Measurements from ENCODE around the gene HSPA12B.

HSPA12B gene

DNA sequence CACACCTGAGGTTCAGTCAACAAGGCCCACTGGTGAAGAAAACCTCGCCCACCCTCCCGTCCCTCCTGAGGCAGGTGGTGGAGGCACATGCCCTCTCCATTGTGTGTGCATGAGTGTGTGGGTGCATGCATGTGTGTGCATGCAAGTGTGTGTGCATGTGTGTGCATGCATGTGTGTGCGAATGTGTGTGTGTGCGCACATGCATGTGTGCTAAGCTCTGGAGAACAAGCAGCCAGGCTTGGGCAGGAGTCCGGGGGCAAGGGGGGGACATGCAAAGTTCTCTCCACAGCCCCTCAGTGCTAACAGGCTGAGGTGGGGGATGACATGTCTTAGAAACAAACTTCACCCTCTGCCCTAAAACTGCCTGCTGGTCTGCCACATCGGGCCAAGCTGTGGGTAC, 3.1 kb upstream of the HSPA12B start:
- TF ChIP-seq, protein P1, sequence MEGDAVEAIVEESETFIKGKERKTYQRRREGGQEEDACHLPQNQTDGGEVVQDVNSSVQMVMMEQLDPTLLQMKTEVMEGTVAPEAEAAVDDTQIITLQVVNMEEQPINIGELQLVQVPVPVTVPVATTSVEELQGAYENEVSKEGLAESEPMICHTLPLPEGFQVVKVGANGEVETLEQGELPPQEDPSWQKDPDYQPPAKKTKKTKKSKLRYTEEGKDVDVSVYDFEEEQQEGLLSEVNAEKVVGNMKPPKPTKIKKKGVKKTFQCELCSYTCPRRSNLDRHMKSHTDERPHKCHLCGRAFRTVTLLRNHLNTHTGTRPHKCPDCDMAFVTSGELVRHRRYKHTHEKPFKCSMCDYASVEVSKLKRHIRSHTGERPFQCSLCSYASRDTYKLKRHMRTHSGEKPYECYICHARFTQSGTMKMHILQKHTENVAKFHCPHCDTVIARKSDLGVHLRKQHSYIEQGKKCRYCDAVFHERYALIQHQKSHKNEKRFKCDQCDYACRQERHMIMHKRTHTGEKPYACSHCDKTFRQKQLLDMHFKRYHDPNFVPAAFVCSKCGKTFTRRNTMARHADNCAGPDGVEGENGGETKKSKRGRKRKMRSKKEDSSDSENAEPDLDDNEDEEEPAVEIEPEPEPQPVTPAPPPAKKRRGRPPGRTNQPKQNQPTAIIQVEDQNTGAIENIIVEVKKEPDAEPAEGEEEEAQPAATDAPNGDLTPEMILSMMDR (IDR thresholded peaks at IDR 0.05; ENCODE audit: extremely low read depth, missing control alignments) = no peak
- no peak for DNase-seq (ENCODE audit: low spot score)

DNA sequence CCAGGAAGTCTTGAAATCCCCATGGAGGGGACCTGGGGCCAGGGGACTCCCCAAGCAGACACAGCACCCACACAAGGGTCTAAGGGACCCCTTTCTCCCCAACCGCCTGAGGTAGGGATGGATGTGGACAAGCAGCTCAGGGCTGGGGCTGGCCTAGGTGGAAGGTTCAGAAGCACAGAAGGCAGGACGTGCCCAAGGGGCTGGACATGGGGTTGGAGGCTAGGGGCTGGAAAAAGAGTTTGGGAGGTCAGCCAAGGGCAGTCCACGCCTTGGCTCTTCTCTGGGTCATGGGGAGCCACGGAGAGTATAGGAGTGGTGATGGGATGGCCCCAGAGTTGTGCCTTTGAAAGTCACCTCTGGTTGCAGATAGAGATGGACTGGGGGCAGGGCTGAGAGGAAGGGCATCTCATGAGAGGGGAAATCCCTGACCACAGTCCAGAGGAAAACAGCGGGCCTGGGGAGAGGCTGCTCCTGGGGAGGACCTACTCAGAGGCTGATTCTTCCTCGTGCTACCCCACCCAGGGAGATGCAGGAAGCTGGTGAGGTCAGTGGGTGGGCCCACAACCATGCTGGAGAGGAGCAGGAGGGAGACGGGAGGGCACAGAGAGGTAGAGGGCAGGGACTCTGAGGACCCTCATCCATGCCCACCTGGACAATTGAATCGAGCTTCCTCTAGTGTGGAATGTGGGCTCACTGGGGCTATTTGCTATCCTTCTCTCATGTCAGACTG, 2.5 kb upstream of the HSPA12B start:
- no peak for DNase-seq (ENCODE audit: low spot score)
- TF ChIP-seq, protein P1 (IDR thresholded peaks at IDR 0.05; ENCODE audit: extremely low read depth, missing control alignments) = no peak

DNA sequence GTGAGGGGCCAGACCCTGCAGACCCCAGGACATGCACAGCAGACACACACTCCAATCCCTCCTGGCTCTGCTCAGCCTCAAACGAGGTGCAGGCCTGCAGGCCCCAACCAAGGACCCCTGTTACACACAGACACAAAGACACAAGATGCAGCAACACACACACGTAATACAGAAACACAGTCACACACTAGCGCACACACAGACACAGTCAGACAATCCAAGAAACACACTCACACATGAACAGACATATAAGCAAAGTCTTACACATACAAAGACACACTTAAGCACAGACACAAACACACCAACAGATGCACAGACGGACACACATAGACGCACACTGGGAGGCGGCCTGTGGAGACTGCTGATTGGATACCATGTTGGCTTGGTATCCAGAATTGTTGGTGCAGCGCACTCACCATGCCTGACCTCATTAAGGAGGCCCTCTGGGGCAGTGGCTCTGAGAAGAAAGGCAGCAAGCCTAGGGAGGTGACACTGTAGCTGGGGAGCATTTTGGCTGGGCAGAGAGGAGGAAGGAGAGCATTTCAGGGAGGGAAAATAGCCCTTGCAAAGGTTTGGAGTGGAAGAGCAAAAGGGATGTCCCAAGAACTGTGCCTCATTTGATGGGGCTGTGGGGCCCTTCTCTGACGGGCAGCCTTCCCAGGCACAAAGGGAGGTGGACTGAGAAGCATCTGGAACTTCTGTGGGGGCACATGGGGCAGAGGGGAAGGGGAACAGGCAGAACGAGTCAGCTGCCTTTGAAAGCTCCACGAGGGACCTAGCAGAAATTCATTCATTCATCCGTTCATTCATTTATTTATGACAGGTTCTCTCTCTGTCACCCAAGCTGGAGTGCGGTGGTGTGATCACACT, 1.4 kb upstream of the HSPA12B start:
- DNase-seq (ENCODE audit: low spot score) = no peak
- TF ChIP-seq, protein P1 (IDR thresholded peaks at IDR 0.05; ENCODE audit: extremely low read depth, missing control alignments) = no peak

DNA sequence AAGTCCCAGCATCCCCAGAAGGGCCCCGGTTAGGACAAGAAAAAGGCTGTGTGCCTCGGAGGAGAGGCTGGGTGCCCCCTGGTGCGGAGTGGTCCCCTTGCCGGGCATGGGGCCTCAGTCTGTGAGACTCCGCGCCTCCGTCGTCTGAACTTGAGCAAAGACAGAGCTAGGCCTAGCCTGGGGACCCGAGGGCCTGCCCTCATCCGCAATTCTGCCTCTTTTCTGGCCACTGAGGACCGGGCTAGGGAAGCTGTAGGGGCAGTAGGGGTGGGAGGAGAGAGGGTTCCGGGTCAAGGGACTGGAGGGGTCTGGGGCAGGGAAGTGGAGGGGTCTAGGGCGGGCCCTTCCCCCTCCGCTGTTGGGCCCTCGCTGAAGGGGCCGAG, 550 bp upstream of the HSPA12B start:
- no peak for DNase-seq (ENCODE audit: low spot score)
- TF ChIP-seq, protein P1 (IDR thresholded peaks at IDR 0.05; ENCODE audit: extremely low read depth, missing control alignments) = no peak

DNA sequence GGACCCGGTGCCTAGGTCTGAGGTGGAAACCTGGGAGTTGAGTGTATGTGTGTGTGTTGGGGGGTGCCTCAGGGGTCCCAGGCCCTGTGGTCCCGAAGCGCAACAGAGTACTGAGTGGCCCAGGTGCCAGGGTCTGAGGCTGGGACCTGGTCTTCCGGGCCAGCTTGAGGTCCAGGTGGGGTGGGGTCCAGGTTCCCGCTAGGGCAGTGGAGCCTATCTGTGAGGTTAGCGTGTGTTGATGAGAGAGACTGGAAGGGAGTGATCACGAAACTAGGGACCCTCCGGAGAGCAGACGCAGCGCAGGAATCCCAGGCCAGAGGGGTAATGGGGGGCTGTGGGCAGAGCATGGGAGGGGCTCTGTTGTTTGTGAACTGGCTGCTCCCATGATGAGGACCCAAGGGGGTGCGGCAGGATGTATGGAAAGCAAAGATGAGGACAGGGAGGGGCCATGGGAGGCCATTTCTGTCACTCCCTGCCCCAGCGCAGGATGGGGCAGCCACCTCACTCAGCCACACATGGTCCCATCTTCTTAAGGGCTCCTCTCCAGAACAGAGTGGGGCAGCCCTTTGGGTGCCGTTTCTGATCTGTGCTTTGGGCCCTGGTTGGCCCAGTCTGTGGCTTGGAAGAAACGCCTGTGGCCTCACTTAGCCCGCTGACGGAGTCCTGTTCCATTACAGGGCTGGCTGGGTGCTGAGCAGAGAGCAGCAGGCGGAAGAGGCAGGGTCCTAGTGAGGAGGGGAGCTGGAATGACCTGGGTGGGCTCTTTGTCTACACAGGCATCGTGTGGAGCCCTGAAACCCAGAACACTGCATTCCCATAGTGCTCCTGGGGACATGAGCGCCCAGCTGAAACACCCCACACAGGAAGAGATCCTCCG, 872 bp downstream of the HSPA12B start:
- TF ChIP-seq, protein P1 (IDR thresholded peaks at IDR 0.05; ENCODE audit: extremely low read depth, missing control alignments) = no peak

DNA sequence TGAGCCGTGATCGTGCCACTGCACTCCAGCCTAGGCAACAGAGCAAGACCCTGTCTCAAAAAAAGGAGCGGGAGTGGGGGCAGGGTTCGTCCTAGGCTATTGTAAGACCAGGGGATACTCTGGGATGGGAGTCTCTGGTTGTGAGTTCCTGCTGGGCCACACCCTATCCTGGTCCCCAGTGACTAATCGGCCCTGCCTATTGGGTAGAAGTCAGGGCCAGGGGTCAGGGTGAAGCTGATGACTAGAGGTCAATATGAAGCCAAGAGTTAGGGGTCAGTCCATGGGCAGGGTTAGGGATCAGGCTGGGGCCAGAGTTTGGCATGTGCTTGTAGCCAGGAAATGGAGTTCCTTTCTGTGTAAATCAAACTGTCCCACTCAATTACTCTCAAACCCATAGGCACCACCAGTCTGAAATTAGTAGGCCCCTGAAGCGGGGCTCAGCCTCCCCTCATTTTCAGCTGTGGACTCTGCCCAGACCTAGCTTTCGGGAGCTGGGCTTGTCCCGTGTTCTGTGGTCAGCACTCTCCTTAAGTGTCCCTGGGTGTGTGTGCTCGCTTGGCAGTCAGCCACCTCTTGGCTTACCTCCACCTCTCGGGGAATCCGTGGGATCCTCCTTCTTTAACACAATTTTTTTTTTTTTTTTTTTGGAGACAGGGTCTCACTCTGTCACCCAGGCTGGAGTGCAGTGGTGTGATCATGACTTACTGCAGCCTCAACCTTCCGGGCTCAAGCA, 1.8 kb downstream of the HSPA12B start:
- TF ChIP-seq, protein P1 (IDR thresholded peaks at IDR 0.05; ENCODE audit: extremely low read depth, missing control alignments) = no peak
- no peak for DNase-seq (ENCODE audit: low spot score)

More for the DNA sequence above, 872 bp downstream of the HSPA12B start:
- DNase-seq (ENCODE audit: low spot score) = no peak

Measured in GM20000 (cell line).